NOMO-1 treated with DMSO at 0.1 percent for 48 hours (cell line): Measurements from ENCODE around the gene PRR3.
A peak's percentile ranks its signal among the peaks of the same experiment; 100 is the strongest.

Experiments
- DNase-seq: peaks from one replicate; lab custom pipeline; 2025; ENCODE audit not compliant: unreplicated experiment; lab: John Stamatoyannopoulos, UW

Gene PRR3

DNA sequence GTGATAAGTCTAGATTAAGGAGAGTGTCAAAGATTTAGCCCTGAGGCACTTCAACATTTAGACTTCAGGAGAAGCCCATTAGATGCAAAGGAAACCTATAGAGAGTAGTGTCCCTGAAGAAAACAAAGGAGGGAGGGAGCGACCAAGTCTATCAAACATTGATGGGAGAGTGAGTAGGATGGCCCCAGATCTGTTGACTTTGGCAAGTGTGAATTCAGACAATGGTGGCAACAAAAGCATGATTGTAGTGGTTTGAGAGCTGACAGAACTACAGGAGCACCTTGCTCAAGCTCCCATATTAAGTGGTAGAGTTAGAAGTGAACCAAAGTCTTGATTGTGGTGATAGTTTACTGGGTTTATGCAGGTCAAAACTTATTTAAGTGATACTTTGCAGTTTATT, 13.2 kb downstream of the PRR3 start:
- no peak for DNase-seq

DNA sequence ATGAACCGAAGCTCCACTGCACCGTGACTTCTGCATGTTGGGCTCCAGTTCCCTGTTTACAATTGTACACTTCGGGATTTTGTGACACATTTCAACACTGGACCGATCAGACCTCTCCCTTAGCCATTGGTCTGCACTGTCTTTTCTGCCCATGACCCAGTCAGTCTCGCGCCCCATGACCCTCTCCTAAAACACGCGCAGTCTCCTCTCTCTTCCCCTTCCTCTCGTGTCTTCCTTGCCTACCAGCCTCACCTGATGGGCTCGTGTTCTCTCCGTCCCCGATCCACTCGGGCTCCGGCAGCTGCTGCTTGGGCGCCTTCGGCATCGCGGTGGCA, 13.6 kb downstream of the PRR3 start:
- peak; percentile 48 for DNase-seq

DNA sequence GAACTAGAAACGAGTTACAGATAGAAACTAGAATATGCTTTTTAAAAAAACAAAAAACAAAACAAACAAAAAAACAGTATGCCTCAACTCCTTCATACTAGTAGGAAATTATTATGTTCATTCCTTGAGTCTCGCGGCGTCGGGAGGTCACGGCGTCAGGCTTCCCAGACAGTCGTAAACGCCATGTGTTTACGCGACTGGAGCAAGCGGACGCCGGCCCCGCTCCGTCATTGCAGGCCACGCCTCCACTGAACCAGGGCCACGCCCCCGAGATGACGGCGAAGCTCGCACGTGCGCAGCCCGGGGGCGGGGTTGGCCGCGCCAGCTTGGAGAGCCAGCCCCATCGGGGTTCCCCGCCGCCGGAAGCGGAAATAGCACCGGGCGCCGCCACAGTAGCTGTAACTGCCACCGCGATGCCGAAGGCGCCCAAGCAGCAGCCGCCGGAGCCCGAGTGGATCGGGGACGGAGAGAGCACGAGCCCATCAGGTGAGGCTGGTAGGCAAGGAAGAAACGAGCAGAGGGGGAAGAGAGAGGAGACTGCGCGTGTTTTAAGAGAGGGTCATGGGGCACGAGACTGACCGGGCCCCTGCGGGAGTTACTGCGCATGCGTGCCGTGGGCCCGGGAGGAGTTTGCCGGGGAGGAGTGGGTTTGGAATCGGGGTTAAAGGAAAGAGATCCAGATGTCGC, 14.1 kb downstream of the PRR3 start, which contains the start of gene ABCF1:
Gene ABCF1 (plus strand): TSS at position 368 of the 687 bp plus-strand sequence. CDS start 46 bp downstream, at position 414.
- peak; percentile 94 for DNase-seq

- DNase-seq: no peak
Measured at GRCh38 chr6:30571762-30572082, 14.6 kb downstream of the PRR3 start.

DNA sequence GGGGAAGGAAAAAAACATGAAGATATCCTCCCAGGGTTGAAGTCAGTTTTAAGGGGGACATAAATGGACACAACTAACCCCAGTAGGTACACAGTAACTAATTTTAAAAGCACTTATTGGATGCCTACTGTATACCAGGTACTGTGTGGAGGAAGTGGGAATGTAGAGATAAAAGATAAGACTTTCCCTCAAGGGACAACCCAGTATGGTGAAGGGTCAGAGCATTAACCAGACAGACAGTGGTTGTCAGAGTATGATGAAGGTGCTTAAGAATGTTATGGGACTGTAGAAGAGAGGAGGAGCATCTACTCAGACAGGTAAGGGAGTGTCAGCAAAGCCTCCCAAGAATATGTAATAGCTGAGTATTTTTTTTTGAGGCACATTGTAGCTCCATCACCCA, 15.1 kb downstream of the PRR3 start:
- no peak for DNase-seq

- no peak for DNase-seq
Measured at GRCh38 chr6:30573113-30573512, 16.0 kb downstream of the PRR3 start.

GRCh38 chr6:30578051-30578450, 21.0 kb downstream of the PRR3 start:
- DNase-seq: no peak

DNA sequence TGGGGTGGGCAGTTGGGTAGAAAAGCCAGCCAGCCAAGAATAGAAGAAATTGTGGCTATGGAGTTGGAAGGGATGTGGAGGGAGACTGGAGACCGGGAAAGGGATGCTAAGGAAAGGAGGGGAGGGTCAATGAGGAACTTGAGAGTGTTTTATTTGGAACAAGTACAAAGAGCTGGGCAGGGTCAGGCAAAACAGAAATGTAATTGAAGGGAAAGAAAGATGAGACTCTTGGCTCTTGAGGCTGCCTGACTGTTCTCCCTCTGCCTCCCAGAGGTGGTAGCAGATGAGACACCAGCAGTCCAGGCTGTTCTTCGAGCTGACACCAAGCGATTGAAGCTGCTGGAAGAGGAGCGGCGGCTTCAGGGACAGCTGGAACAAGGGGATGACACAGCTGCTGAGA, 26.8 kb downstream of the PRR3 start:
- DNase-seq: no peak

DNA sequence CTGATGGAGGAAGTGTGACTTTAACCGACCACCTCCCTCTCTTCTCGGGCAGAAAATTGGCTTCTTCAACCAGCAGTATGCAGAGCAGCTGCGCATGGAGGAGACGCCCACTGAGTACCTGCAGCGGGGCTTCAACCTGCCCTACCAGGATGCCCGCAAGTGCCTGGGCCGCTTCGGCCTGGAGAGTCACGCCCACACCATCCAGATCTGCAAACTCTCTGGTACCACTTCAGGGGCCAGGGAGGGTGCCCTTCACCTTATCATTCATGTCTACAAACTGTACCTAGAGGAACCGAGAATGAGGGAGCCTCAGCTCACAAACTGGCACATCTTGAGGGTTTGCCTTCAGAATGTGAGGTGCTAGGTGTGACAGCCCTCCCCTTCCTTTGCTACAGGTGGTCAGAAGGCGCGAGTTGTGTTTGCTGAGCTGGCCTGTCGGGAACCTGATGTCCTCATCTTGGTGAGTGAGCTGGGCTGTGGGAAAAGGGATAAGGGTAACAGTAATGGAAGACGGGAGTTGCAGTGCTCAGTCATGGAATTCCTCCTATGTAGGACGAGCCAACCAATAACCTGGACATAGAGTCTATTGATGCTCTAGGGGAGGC, 32.8 kb downstream of the PRR3 start:
- DNase-seq: no peak

DNA sequence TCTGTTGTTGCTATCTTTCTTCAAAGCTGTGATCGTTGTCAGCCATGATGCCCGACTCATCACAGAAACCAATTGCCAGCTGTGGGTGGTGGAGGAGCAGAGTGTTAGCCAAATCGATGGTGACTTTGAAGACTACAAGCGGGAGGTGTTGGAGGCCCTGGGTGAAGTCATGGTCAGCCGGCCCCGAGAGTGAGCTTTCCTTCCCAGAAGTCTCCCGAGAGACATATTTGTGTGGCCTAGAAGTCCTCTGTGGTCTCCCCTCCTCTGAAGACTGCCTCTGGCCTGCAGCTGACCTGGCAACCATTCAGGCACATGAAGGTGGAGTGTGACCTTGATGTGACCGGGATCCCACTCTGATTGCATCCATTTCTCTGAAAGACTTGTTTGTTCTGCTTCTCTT, 33.4 kb downstream of the PRR3 start:
- no peak for DNase-seq

GRCh38 chr6:30591008-30591407, 33.9 kb downstream of the PRR3 start:
- no peak for DNase-seq

DNA sequence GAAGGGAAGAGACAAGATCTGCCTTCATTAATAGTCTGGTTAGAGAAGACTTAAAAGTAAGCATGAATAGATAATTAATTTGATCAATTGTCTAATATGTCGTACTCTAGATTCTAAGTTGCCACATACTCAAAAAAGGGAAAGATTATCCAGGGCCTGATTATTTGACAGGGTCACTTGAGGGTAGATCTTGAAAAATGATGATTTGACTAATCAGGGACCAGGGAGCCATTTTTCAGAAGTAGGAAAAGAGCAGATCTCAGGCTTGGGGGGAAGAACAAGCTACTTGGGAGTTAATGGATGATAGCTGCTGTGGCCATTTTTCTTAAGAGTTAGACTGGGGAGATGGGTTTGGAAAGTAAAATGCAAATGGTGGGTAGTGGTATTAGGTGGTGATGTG, 35.2 kb downstream of the PRR3 start:
- DNase-seq: no peak

DNA sequence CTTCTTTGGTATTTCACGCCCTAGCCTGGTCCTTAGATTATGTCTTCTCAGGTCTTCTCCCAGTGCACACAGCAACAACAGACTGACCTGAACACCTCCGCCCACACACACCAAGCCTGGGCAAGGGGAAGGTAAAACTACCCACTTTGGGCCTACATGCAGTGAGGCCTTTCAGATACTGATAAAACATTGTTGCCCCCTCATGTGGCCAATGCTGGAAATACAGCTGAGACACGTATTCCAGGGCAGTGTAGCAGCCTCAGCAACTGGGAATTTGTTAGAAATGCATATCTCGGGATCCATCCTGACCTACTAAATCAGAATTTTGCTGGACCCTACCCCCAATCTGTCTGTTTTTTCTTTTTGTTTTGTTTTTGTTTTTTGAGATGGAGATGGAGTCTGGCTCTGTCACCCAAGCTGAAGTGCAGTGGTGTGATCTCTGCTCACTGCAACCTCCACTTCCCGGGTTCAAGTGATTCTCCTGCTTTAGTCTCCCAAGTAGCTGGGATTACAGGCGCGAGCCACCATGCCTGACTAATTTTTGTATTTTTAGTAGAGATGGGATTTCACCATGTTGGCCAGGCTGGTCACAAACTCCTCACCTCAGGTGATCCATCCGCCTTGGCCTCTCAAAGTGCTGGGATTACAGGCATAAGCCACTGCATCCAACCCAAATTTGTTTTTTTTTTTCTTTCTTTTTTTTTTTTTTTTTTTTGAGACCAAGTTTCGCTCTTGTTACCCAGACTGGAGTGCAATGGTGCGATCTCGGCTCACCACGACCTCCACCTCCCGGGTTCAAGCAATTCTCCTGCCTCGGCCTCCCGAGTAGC, 40.4 kb downstream of the PRR3 start:
- peak; percentile 41 for DNase-seq

DNA sequence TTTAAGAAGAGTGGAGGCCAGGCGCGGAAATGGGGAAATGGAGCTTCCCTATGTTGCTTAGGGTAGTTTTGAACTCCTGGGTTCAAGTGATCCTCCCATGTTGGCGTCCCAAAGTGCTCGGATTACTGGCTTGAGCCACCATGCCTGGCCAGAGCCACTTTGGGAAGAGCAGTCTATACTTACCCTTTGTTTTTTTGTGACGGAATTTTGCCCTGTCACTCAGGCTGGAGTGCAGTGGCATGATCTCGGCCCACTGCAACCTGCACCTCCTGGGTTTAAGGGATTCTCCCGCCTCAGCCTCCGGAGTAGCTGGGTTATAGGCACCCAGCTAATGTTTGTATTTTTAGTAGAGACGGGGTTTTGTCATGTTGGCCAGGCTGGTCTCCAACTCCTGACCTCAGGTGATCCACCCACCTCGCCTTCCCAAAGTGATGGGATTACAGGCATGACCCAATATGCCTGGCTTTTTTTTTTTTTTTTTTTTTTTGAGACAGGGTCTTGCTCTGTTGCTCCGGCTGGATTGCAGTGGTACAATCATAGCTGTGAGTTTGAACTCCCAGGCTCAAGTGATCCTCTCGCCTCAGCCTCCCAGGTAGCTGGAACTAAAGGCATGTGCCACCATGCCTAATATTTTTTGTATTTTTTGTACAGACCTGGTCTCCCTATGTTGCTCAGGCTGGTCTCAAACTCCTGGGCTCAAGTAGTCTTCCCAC, 42.0 kb downstream of the PRR3 start:
- no peak for DNase-seq

GRCh38 chr6:30599625-30600324, 42.7 kb downstream of the PRR3 start:
- DNase-seq: no peak

DNA sequence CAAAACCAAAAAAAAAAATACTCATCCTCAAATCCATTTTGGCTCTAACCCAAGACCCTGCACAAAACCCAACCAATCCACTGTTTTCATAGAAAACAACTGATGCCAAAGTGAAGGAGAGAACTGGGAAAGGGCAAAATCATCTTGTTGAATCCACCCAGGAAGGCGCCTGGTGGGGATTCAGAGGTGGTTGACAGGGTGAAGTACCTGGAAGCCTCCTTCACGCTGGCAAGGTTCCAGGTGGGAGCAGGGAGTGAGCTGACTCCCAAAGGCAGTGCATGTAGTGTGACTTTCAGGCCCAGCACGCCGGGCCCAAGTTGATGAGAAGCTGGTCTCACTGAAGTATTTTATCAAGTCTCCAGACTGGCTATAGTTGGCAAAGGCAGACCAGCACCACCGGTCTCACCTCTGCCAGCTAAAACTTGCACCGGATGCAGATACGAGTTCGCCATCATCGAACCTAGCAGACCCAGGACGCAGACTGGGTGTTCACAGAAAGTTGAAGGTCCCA, 43.4 kb downstream of the PRR3 start:
- no peak for DNase-seq

- no peak for DNase-seq
Measured at GRCh38 chr6:30601436-30601814, 44.3 kb downstream of the PRR3 start.

- DNase-seq: no peak
Measured at GRCh38 chr6:30601815-30602641, 44.9 kb downstream of the PRR3 start.

GRCh38 chr6:30603961-30604360, 46.9 kb downstream of the PRR3 start:
- DNase-seq: no peak

DNA sequence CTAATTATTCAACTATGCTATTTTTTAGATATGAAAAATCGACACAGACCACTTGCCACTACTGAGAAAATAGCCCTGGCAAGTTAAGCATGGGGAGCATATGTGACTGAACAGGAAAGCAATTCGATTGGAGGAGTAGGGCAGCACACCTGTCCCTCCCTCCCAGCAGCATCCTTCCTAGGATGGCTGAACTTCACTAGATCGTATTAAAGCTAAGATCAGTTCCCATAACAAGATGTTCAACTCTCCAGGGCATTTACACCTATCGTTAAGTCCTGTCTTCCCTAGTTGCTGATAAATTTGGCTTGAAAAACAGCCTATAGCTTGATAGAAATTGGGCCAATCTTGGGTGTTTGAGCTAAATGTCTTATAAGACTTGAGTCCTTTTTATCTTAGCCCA, 53.0 kb downstream of the PRR3 start:
- no peak for DNase-seq
